Transverse colon (tissue), 4 donors: ENCODE results near the gene SPINK14.

Experiments used
- POLR2A ChIP-seq: fragments of 450-650 bp; IDR thresholded peaks from one replicate; pipeline ENCODE4 v1.6.1; 2016; ENCODE audit warnings: antibody characterized with exemption, mild to moderate bottlenecking, moderate library complexity
- POLR2AphosphoS5 ChIP-seq, 3 donors: sonication (generic); formaldehyde crosslinking; IDR thresholded peaks; one replicate each; pipeline ENCODE4 v1.6.1; 2016; ENCODE audit warnings: antibody characterized with exemption in 3 of 3
- TF ChIP-seq, protein P1 (sequence below), 5 experiments: fragments of 200-600 bp in 3 of 5; fragments of 450-650 bp in 2 of 5; sonication (generic) in 3 of 5; IDR thresholded peaks; 1 replicate in 2 of 5; 2 replicates in 3 of 5; pipeline ENCODE4 v1.5.1; 2016 to 2017; ENCODE audit warnings: antibody characterized with exemption in 5 of 5, inconsistent platforms in 3 of 5, mild to moderate bottlenecking in 2 of 5, moderate library complexity in 1 of 5

- TF ChIP-seq, protein P1, sequence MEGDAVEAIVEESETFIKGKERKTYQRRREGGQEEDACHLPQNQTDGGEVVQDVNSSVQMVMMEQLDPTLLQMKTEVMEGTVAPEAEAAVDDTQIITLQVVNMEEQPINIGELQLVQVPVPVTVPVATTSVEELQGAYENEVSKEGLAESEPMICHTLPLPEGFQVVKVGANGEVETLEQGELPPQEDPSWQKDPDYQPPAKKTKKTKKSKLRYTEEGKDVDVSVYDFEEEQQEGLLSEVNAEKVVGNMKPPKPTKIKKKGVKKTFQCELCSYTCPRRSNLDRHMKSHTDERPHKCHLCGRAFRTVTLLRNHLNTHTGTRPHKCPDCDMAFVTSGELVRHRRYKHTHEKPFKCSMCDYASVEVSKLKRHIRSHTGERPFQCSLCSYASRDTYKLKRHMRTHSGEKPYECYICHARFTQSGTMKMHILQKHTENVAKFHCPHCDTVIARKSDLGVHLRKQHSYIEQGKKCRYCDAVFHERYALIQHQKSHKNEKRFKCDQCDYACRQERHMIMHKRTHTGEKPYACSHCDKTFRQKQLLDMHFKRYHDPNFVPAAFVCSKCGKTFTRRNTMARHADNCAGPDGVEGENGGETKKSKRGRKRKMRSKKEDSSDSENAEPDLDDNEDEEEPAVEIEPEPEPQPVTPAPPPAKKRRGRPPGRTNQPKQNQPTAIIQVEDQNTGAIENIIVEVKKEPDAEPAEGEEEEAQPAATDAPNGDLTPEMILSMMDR (IDR thresholded peaks at IDR 0.05), result no peak
- TF ChIP-seq POLR2AphosphoS5 (IDR thresholded peaks at IDR 0.05), result no peak
- no peak for TF ChIP-seq POLR2A
Observed at GRCh38 chr5:148125641-148126040, 42.7 kb upstream of the SPINK14 start.
